SK-N-MC (cell line): ENCODE measurements around the gene LRCH2.

ENCODE experiments used
- DNase-seq: peaks from one replicate; pipeline ENCODE4 v3.0.0-alpha.2; 2011; ENCODE audit warnings: low read depth, low spot score
- H3K27ac ChIP-seq: fragments of 200-600 bp; sonication (generic); 2 replicates; pipeline ENCODE4 v1.5.1; 2016; ENCODE audit warnings: mixed run types
- H3K36me3 ChIP-seq: fragments of 200-600 bp; sonication (generic); 2 replicates; pipeline ENCODE4 v1.6.1; 2017; ENCODE audit warnings: antibody characterized with exemption, low read length, mixed read lengths; ENCODE audit not compliant: insufficient read depth
- H3K4me3 ChIP-seq: fragments of 200-600 bp; sonication (generic); 2 replicates; pipeline ENCODE4 v1.5.1; 2016
- H3K9ac ChIP-seq: fragments of 200-600 bp; sonication (generic); 2 replicates; pipeline ENCODE4 v1.8.0; 2017; ENCODE audit warnings: mixed run types, mixed read lengths; ENCODE audit not compliant: insufficient read length
- H3K9me3 ChIP-seq: fragments of 200-600 bp; sonication (generic); 2 replicates; pipeline ENCODE4 v1.6.1; 2017; ENCODE audit warnings: low read depth, mild to moderate bottlenecking, antibody characterized with exemption, low read length, moderate library complexity, mixed read lengths
- EZH2 ChIP-seq: fragments of 200-600 bp; sonication (generic); IDR thresholded peaks from one replicate; pipeline ENCODE4 v1.6.1; 2017; ENCODE audit warnings: antibody characterized with exemption
- FOXP2 ChIP-seq: optimal IDR thresholded peaks from 2 replicates; pipeline ENCODE3; 2011; ENCODE audit warnings: mild to moderate bottlenecking, moderate library complexity; ENCODE audit not compliant: insufficient read depth; ENCODE audit errors: extremely low read length, control extremely low read depth
- POLR2AphosphoS5 ChIP-seq: IDR thresholded peaks from 2 replicates; pipeline ENCODE4 v1.6.1; 2012; ENCODE audit warnings: mild to moderate bottlenecking, low read depth, low read length, borderline replicate concordance

Gene LRCH2

GRCh38 chrX:115257711-115258110, 23.8 kb upstream of the LRCH2 start:
- no peak for DNase-seq
- no peak overlapping the region for H3K4me3 ChIP-seq
- no peak overlapping the region for H3K27ac ChIP-seq
- no peaks in the 10 kb centered on the region for H3K9me3 ChIP-seq
- TF ChIP-seq FOXP2 = no peak
- TF ChIP-seq EZH2 = no peak
- TF ChIP-seq POLR2AphosphoS5 = no peak
- H3K9ac ChIP-seq = no peak overlapping the region
- H3K36me3 ChIP-seq = no peaks in the 10 kb centered on the region

DNA sequence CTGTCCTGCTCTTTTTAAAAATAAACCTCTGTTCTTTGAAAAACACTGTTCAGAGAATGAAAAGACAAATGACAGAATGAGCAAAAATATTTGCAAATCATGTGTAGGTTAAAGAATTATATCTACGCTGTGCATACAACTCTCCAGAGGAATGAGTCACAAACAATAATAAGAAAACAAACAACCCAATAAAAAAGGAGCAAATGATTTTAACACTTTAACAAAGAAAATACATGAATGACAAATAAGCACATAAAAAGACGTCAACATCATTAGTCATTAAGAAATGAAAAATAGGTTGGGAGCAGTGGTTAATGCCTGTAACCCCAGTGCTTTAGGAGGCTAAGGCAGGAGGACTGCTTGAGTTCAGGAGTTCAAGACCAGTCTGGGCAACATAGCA, 21.1 kb upstream of the LRCH2 start:
- H3K27ac ChIP-seq = no peak overlapping the region
- no peaks in the 10 kb centered on the region for H3K9me3 ChIP-seq
- no peaks in the 10 kb centered on the region for H3K36me3 ChIP-seq
- no peak overlapping the region for H3K4me3 ChIP-seq
- TF ChIP-seq EZH2 (no peak), FOXP2 (no peak), POLR2AphosphoS5 (no peak)
- DNase-seq = no peak
- no peak overlapping the region for H3K9ac ChIP-seq

- no peak overlapping the region for H3K9ac ChIP-seq
- no peak overlapping the region for H3K27ac ChIP-seq
- no peak for TF ChIP-seq POLR2AphosphoS5
- TF ChIP-seq EZH2 = no peak
- no peak for TF ChIP-seq FOXP2
- H3K36me3 ChIP-seq = no peaks in the 10 kb centered on the region
- no peak for DNase-seq
- no peak overlapping the region for H3K4me3 ChIP-seq
- H3K9me3 ChIP-seq = no peaks in the 10 kb centered on the region
Observed at GRCh38 chrX:115251458-115252233, 17.8 kb upstream of the LRCH2 start.

DNA sequence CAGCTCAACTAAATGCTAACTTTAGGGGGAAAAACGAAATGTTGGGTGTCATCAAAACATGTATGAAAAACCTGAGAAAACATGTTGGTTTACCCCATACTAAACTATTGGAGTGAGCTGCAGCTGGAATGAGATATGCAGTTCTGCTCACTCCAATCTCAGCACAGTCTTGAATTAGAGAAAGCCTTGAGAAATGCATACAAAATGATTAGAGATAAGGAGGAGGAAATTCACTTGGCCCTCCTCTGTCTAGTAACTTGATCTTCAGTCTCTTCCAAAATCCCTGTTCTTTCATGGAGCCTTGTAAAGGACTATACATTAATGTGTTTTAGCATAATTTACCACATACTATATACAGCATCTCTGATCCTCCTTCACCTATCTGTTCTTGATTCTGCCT, 3.2 kb upstream of the LRCH2 start:
- no peak for TF ChIP-seq POLR2AphosphoS5
- TF ChIP-seq FOXP2 = no peak
- H3K9ac ChIP-seq = no peak overlapping the region
- no peak overlapping the region for H3K27ac ChIP-seq
- no peaks in the 10 kb centered on the region for H3K9me3 ChIP-seq
- no peaks in the 10 kb centered on the region for H3K36me3 ChIP-seq
- DNase-seq = no peak
- H3K4me3 ChIP-seq = no peak overlapping the region

DNA sequence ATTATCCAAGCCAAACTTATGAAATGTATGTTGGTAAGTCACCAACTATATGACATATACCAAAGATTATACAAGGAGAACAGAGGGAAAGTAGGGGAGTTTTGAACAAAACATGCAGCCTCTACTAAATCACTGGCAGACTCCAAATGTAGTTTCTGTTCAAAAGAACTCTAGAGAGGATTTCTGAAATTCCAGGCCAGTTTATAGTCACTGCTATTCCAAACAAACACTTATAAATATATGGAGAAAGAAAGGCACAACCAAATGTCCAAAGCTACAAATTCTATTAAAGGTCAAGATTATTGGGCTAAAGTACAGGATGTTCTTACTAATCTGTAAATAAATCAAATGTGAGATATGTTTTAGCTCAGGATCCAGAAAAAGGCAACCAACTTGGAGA, 2.7 kb upstream of the LRCH2 start:
- no peak for TF ChIP-seq POLR2AphosphoS5
- no peak for TF ChIP-seq EZH2
- TF ChIP-seq FOXP2 = no peak
- Histone ChIP-seq H3K4me3 (no peak overlapping the region), H3K36me3 (no peaks in the 10 kb centered on the region), H3K27ac (no peak overlapping the region), H3K9ac (no peak overlapping the region), H3K9me3 (no peaks in the 10 kb centered on the region)
- DNase-seq = no peak

DNA sequence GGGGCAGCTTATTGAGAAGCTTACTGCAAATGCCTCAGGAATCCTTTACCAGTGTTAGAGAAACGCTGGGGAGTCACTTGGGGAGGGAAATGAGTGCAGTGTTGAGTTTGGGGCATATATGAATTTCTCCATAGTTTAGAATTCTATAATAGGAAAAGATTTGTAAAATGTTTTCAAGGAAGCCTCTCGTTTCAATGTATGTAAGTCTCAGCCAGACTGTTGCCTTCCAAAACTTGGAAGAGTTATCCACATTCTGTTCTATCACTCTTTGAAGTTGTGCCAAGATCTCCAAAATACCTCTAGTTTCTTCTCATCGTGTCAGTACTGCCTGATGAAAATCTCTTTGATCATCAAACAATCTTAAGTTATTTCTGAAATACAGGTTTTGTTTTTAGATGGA, 565 bp upstream of the LRCH2 start:
- Histone ChIP-seq H3K9ac (no peak overlapping the region), H3K36me3 (no peaks in the 10 kb centered on the region), H3K4me3 (peak overlapping the region; percentile 83), H3K9me3 (no peaks in the 10 kb centered on the region), H3K27ac (no peak overlapping the region)
- DNase-seq = no peak
- TF ChIP-seq EZH2 (no peak), POLR2AphosphoS5 (no peak), FOXP2 (no peak)

GRCh38 chrX:115232933-115233496, 881 bp downstream of the LRCH2 start:
- Histone ChIP-seq H3K4me3 (peak overlapping the region; percentile 83), H3K27ac (no peak overlapping the region), H3K9me3 (no peaks in the 10 kb centered on the region), H3K9ac (no peak overlapping the region), H3K36me3 (no peaks in the 10 kb centered on the region)
- DNase-seq = no peak
- TF ChIP-seq FOXP2 (no peak), POLR2AphosphoS5 (no peak), EZH2 (no peak)

DNA sequence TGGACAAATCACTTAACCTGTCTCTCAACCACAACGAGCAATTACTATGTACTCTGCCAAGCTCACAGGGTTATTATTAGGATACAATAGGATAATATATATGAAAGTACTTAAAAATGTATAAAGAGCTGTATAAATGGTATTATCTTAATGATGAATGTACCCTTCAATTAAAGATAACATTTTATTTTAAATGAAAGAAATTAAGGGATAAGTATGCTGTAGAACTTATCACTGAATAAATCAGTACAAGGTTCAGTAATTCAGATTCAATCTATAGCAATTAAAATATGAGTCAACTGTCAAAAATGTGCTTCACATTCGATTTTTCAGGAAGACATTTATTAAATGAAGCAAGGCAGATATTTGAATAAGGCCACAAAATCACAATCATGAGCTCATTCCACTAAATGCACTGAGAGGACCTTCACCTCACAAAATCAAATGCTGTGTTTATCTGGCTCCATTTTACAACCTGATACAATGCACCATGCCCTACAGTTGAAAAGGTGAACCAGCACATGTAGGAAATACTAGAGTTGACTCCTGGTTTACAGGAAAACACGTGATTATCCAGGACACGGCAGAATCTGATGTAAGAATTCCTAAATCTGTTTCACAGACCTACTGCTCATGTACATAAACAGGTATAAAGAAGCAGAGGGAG, 4.4 kb downstream of the LRCH2 start:
- peak overlapping the region; percentile 28; the same call in 1 of the 2 replicates for H3K4me3 ChIP-seq
- H3K9me3 ChIP-seq = no peaks in the 10 kb centered on the region
- TF ChIP-seq POLR2AphosphoS5 (no peak), EZH2 (no peak)
- H3K9ac ChIP-seq = no peak overlapping the region
- no peaks in the 10 kb centered on the region for H3K36me3 ChIP-seq
- no peak overlapping the region for H3K27ac ChIP-seq
- no peak for DNase-seq
